H1 (cell line): ENCODE results near the gene SPACA7. TPM values are rescaled to one million over a fixed set of nuclear protein-coding genes. Genes with fewer than 3 reads are reported as not detected.

Experiments used
- CTCF ChIA-PET: fragments of 300-600 bp; sonication (Branson Sonifier 250); formaldehyde crosslinking; loops from one replicate; lab custom pipeline; 2021; ENCODE audit not compliant: partially characterized antibody; lab: Charles Lee
- POLR2A ChIA-PET: fragments of 300-600 bp; sonication (Branson Sonifier 250); formaldehyde crosslinking; loops from one replicate; lab custom pipeline; 2021; ENCODE audit warnings: inconsistent platforms; ENCODE audit not compliant: partially characterized antibody; lab: Charles Lee
- DNase-seq, 2 experiments: peaks; one replicate each; pipeline versions ENCODE4 v3.0.0 to v3.0.0-alpha.2; 2010 to 2022; ENCODE audit warnings: low spot score in 2 of 2, low read depth in 1 of 2, mixed read lengths in 1 of 2
- FAIRE-seq: peaks from 2 replicates; lab custom pipeline; 2011; peaks lifted over from hg19 to GRCh38; lab: Jason Lieb, UNC
- H2AFZ ChIP-seq: 2 replicates; pipeline ENCODE4 v1.8.1; 2012; ENCODE audit warnings: low read length, inconsistent platforms
- H2AK5ac ChIP-seq: 2 replicates; pipeline ENCODE4 v1.6.1; 2013; ENCODE audit warnings: low read depth, low read length
- H2BK120ac ChIP-seq: replicated peaks from 2 replicates; pipeline ENCODE3; 2013; ENCODE audit warnings: low read depth, low read length, inconsistent platforms
- H2BK12ac ChIP-seq: 2 replicates; pipeline ENCODE4 v1.6.1; 2013; ENCODE audit warnings: low read depth, low read length
- H2BK15ac ChIP-seq: 2 replicates; pipeline ENCODE4 v1.6.1; 2013; ENCODE audit warnings: low read length
- H2BK20ac ChIP-seq: 2 replicates; pipeline ENCODE4 v1.6.1; 2013; ENCODE audit warnings: low read length
- H2BK5ac ChIP-seq: 2 replicates; pipeline ENCODE4 v1.6.1; 2013; ENCODE audit warnings: low read depth, low read length
- H3K14ac ChIP-seq: 2 replicates; pipeline ENCODE4 v1.6.1; 2013; ENCODE audit warnings: inconsistent platforms; ENCODE audit not compliant: insufficient read length
- H3K18ac ChIP-seq: 2 replicates; pipeline ENCODE4 v1.6.1; 2013; ENCODE audit warnings: low read length; ENCODE audit errors: extremely low read depth
- H3K23ac ChIP-seq: 2 replicates; pipeline ENCODE4 v1.6.1; 2013; ENCODE audit warnings: inconsistent platforms; ENCODE audit not compliant: insufficient read length
- H3K23me2 ChIP-seq: 2 replicates; pipeline ENCODE4 v1.6.1; 2013; ENCODE audit warnings: low read depth, low read length
- H3K27ac ChIP-seq: 2 replicates; pipeline ENCODE4 v1.6.1; 2011; ENCODE audit warnings: low read depth, low read length, inconsistent platforms
- H3K27me3 ChIP-seq, 4 experiments: replicated peaks in 1 of 4; 1 replicate in 1 of 4; 2 replicates in 3 of 4; pipeline versions ENCODE4 v1.6.1 to v1.8.1; 2011 to 2013; ENCODE audit warnings: low read length in 3 of 4, mild to moderate bottlenecking in 3 of 4, inconsistent platforms in 2 of 4, mixed read lengths in 2 of 4, moderate library complexity in 1 of 4; ENCODE audit not compliant: control insufficient read depth in 3 of 4, insufficient read depth in 3 of 4; ENCODE audit errors: extremely low read depth in 1 of 4
- H3K36me3 ChIP-seq, 4 experiments: 2 replicates each; pipeline versions ENCODE4 v1.6.1 to v1.8.1; 2011 to 2013; ENCODE audit warnings: mild to moderate bottlenecking in 4 of 4, low read length in 3 of 4, moderate library complexity in 2 of 4, control low read depth in 1 of 4, inconsistent platforms in 1 of 4; ENCODE audit not compliant: insufficient read depth in 4 of 4, control insufficient read depth in 2 of 4
- H3K4ac ChIP-seq: replicated peaks from 2 replicates; pipeline ENCODE3; 2013; ENCODE audit warnings: low read length, low read depth, mixed read lengths, inconsistent platforms; ENCODE audit not compliant: insufficient read length
- H3K4me1 ChIP-seq, 4 experiments: replicated peaks in 1 of 4; 1 replicate in 1 of 4; 2 replicates in 3 of 4; pipeline versions ENCODE4 v1.6.1 to v1.8.1; 2011 to 2013; ENCODE audit warnings: low read length in 3 of 4, inconsistent platforms in 2 of 4, mixed read lengths in 1 of 4; ENCODE audit not compliant: insufficient read depth in 4 of 4, control insufficient read depth in 3 of 4
- H3K4me2 ChIP-seq, 2 experiments: 2 replicates each; pipeline versions ENCODE4 v1.6.1 to v1.8.1; 2011 to 2013; ENCODE audit warnings: low read depth in 2 of 2, low read length in 2 of 2, control low read depth in 1 of 2, inconsistent platforms in 1 of 2, mild to moderate bottlenecking in 1 of 2; ENCODE audit not compliant: insufficient read depth in 1 of 2
- H3K4me3 ChIP-seq, 4 experiments: fragments of 200-600, 300-600 bp in 1 of 4; sonication (generic), shearing (Covaris generic), sonication (Bioruptor Twin) in 1 of 4; 2 replicates each; pipeline versions ENCODE4 v1.5.1 to v1.8.1; 2011 to 2016; ENCODE audit warnings: low read length in 4 of 4, low read depth in 3 of 4, control low read depth in 2 of 4, inconsistent platforms in 2 of 4, mild to moderate bottlenecking in 2 of 4, mixed read lengths in 1 of 4, moderate library complexity in 1 of 4; ENCODE audit not compliant: insufficient read depth in 2 of 4; ENCODE audit errors: extremely low read depth in 1 of 4
- H3K56ac ChIP-seq: replicated peaks from 2 replicates; pipeline ENCODE3; 2013; ENCODE audit warnings: low read depth, mild to moderate bottlenecking, mixed read lengths, low read length, inconsistent platforms; ENCODE audit not compliant: insufficient read length
- H3K79me1 ChIP-seq: 2 replicates; pipeline ENCODE4 v1.6.1; 2013; ENCODE audit warnings: low read depth, low read length, control low read depth
- H3K79me2 ChIP-seq, 2 experiments: 2 replicates each; pipeline versions ENCODE4 v1.6.1 to v1.8.1; 2012 to 2013; ENCODE audit warnings: low read length in 2 of 2, mild to moderate bottlenecking in 2 of 2, inconsistent platforms in 1 of 2; ENCODE audit not compliant: insufficient read depth in 2 of 2, control insufficient read depth in 1 of 2
- H3K9ac ChIP-seq, 4 experiments: replicated peaks in 1 of 4; 1 replicate in 1 of 4; 2 replicates in 3 of 4; pipeline versions ENCODE4 v1.6.1 to v1.8.1; 2011 to 2013; ENCODE audit warnings: low read depth in 3 of 4, low read length in 3 of 4, control low read depth in 2 of 4, mild to moderate bottlenecking in 2 of 4, moderate library complexity in 2 of 4, inconsistent platforms in 1 of 4; ENCODE audit errors: extremely low read depth in 1 of 4
- H3K9me3 ChIP-seq, 2 experiments: 2 replicates each; pipeline versions ENCODE4 v1.6.1 to v1.8.1; 2012 to 2013; ENCODE audit warnings: mild to moderate bottlenecking in 2 of 2, moderate library complexity in 2 of 2, control low read depth in 1 of 2, inconsistent platforms in 1 of 2, low read depth in 1 of 2, low read length in 1 of 2, mixed read lengths in 1 of 2; ENCODE audit not compliant: insufficient read depth in 2 of 2
- H4K20me1 ChIP-seq, 2 experiments: replicated peaks in 1 of 2; 2 replicates each; pipeline versions ENCODE3 to v1.8.1; 2011 to 2013; ENCODE audit warnings: inconsistent platforms in 2 of 2, low read length in 2 of 2, mild to moderate bottlenecking in 1 of 2; ENCODE audit not compliant: insufficient read depth in 2 of 2, control insufficient read depth in 1 of 2
- H4K5ac ChIP-seq: 2 replicates; pipeline ENCODE4 v1.6.1; 2013; ENCODE audit warnings: low read length, low read depth, mixed read lengths, inconsistent platforms; ENCODE audit not compliant: insufficient read length
- H4K8ac ChIP-seq: 2 replicates; pipeline ENCODE4 v1.8.0; 2013; ENCODE audit warnings: mild to moderate bottlenecking, moderate library complexity, low read length, inconsistent platforms; ENCODE audit not compliant: insufficient read depth; ENCODE audit errors: extremely low read depth
- H4K91ac ChIP-seq: replicated peaks from 2 replicates; pipeline ENCODE3; 2013; ENCODE audit warnings: low read length, mixed read lengths, inconsistent platforms; ENCODE audit not compliant: insufficient read length
- BCL11A ChIP-seq, 2 experiments: IDR thresholded peaks; one replicate each; pipeline ENCODE4 v1.6.1; 2011; ENCODE audit warnings: low read depth in 2 of 2, low read length in 2 of 2, mild to moderate bottlenecking in 2 of 2
- CEBPB ChIP-seq: IDR thresholded peaks from 2 replicates; pipeline ENCODE4 v1.6.1; 2012; ENCODE audit warnings: low read depth, low read length
- CHD1 ChIP-seq: IDR thresholded peaks from 2 replicates; pipeline ENCODE4 v1.6.1; 2012; ENCODE audit warnings: low read depth, low read length, improper control_type of control experiment
- CREB1 ChIP-seq: IDR thresholded peaks from 2 replicates; pipeline ENCODE4 v1.6.1; 2012; ENCODE audit warnings: inconsistent platforms
- EGR1 ChIP-seq: IDR thresholded peaks from 2 replicates; pipeline ENCODE4 v1.6.1; 2011; ENCODE audit warnings: low read depth, low read length, borderline replicate concordance
- EP300 ChIP-seq, 2 experiments: IDR thresholded peaks; 1 replicate in 1 of 2; 2 replicates in 1 of 2; pipeline ENCODE4 v1.6.1; 2011 to 2012; ENCODE audit warnings: low read depth in 2 of 2, low read length in 2 of 2, mild to moderate bottlenecking in 2 of 2, borderline replicate concordance in 1 of 2, inconsistent platforms in 1 of 2, moderate library complexity in 1 of 2
- KDM1A ChIP-seq: fragments of 200-600, 300-600 bp; sonication (generic); IDR thresholded peaks from 2 replicates; pipeline ENCODE4 v1.7.1; 2016; ENCODE audit warnings: mild to moderate bottlenecking, low read length, borderline replicate concordance
- NANOG ChIP-seq: IDR thresholded peaks from 2 replicates; pipeline ENCODE4 v1.6.1; 2011; ENCODE audit warnings: low read length, low read depth, mild to moderate bottlenecking, inconsistent platforms; ENCODE audit not compliant: insufficient read depth, poor library complexity, severe bottlenecking
- RXRA ChIP-seq: IDR thresholded peaks from 2 replicates; pipeline ENCODE4 v1.6.1; 2011; ENCODE audit warnings: low read depth, mild to moderate bottlenecking, low read length, moderate library complexity; ENCODE audit not compliant: insufficient read depth
- SP4 ChIP-seq: IDR thresholded peaks from 2 replicates; pipeline ENCODE4 v1.6.1; 2012; ENCODE audit warnings: low read length, inconsistent platforms
- SUZ12 ChIP-seq: fragments of 200-600 bp; sonication (generic); IDR thresholded peaks from 2 replicates; pipeline ENCODE4 v1.6.1; 2012; ENCODE audit warnings: mild to moderate bottlenecking, inconsistent platforms, low read length, moderate library complexity, mixed read lengths
- TEAD4 ChIP-seq: IDR thresholded peaks from 2 replicates; pipeline ENCODE4 v1.6.1; 2012; ENCODE audit warnings: low read depth, low read length, inconsistent platforms, mixed read lengths
- YY1 ChIP-seq: IDR thresholded peaks from 2 replicates; pipeline ENCODE4 v1.6.1; 2011; ENCODE audit warnings: low read depth, mild to moderate bottlenecking, low read length
- WGBS, 2 experiments: shearing (Covaris generic) in 1 of 2; methylation state at CpG; one replicate each; pipeline versions ENCODE4 v1.1.6 to v1.1.7; 2013 to 2015; ENCODE audit warnings: low lambda C conversion rate in 2 of 2, mixed read lengths in 2 of 2, inconsistent platforms in 1 of 2, low coverage in 1 of 2, missing lambda C conversion rate in 1 of 2; ENCODE audit not compliant: insufficient replicate concordance in 2 of 2, insufficient coverage in 1 of 2, insufficient read length in 1 of 2; ENCODE audit errors: extremely low coverage in 1 of 2, missing lambda C conversion rate in 1 of 2; 5-methylcytosine and 5-hydroxymethylcytosine counted together
- polyA plus RNA-seq, 7 experiments: library from polyadenylated mRNA; depleted of rRNA in 3 of 7; stranded (reverse) in 5 of 7; unstranded in 2 of 7; fragments of >200 nt in 5 of 7; fragments of 200-250 nt in 2 of 7; gene quantifications; 1 replicate in 5 of 7; 2 replicates in 1 of 7; 4 replicates in 1 of 7; pipeline versions ENCODE4 v1.2.1 to v1.2.3, GENCODE V29; 2011 to 2013; ENCODE audit warnings: missing spikeins in 2 of 7, mixed read lengths in 2 of 7
- total RNA-seq: library from RNA; stranded (reverse); fragmentation: NEBNext Ultra II Directional; extraction: Animal tissue kit (Norgen Biotek cat#: 25700); gene quantifications from 2 replicates; pipeline ENCODE4 v1.2.1, GENCODE V29; 2021

SPACA7 gene
- total and polyA plus RNA-seq, 2 of the 8 experiments (the other 6 are each of a cell fraction or from before 2014, with no cell fraction given): not detected

DNA sequence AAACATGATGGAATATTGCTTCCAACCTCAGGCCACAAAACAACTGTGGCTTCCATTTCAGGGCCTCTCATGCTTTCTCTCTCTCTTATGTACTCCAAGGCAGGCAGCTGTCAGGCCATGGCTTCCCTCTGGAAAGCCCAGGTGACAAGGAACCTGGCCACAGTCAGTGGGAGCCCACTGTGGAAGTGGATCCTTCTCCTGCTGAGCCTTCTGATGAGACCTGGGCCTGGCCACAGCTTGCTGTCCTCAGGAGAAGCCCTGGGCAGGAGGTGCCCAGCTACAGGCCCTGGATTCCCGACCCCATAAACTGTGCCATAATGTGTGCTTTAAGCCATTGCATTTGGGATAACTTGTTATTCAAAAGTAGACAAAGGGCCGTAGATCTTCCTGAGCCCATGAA lies 71.2 kb downstream of the SPACA7 start:
- no peak overlapping the region for H3K18ac ChIP-seq
- H3K56ac ChIP-seq: no peak overlapping the region
- no peaks in the 10 kb centered on the region for H3K36me3 ChIP-seq
- FAIRE-seq: no peak
- H3K79me1 ChIP-seq: no peaks in the 10 kb centered on the region
- H3K4me3 ChIP-seq: no peak overlapping the region
- no peak overlapping the region for H3K4ac ChIP-seq
- H3K23me2 ChIP-seq: no peaks in the 10 kb centered on the region
- H3K4me1 ChIP-seq: peaks cover 0 to 4% (median 1%) of the 10 kb centered on the region in 4 experiments; a peak in 2 of 7 replicates
- H3K27ac ChIP-seq: no peak overlapping the region
- POLR2A ChIA-PET: no interaction called here
- no peak overlapping the region; a peak in 1 of 4 replicates for H3K4me2 ChIP-seq
- H3K14ac ChIP-seq: no peak overlapping the region
- H3K79me2 ChIP-seq: no peaks in the 10 kb centered on the region
- H2BK15ac ChIP-seq: no peak overlapping the region
- no peak overlapping the region for H4K8ac ChIP-seq
- CTCF ChIA-PET: interaction anchor here (0.6 kb wide), 1 partner anchor 47 kb away, joined by 3 read pairs; no protein-coding TSS in a partner anchor
- 87% methylated on average over 2 of the region's 2 CpGs; no CpG with 5 or more reads in 1 of the 2 experiments for WGBS, 2 experiments
- H4K91ac ChIP-seq: no peak overlapping the region
- no peak overlapping the region for H2BK12ac ChIP-seq
- no peak overlapping the region for H2BK120ac ChIP-seq
- no peak overlapping the region for H2AK5ac ChIP-seq
- H3K23ac ChIP-seq: no peak overlapping the region
- no peak overlapping the region for H2BK20ac ChIP-seq
- no peak overlapping the region for H4K5ac ChIP-seq
- H2AFZ ChIP-seq: no peak overlapping the region
- TF ChIP-seq YY1: no peak
- no peak for TF ChIP-seq CREB1
- TF ChIP-seq TEAD4: no peak
- no peak for TF ChIP-seq SP4
- no peak for TF ChIP-seq SUZ12
- TF ChIP-seq BCL11A (IDR thresholded peaks at IDR 0.05; ENCODE audit: low read depth in 2 of 2, low read length in 2 of 2): no peak
- no peak for TF ChIP-seq CEBPB
- no peak for TF ChIP-seq RXRA
- TF ChIP-seq KDM1A: no peak
- TF ChIP-seq NANOG: no peak
- no peak for TF ChIP-seq EP300 (IDR thresholded peaks at IDR 0.05; ENCODE audit: borderline replicate concordance in 1 of 2, low read depth in 2 of 2, low read length in 2 of 2)
- TF ChIP-seq CHD1: no peak
- no peak for TF ChIP-seq EGR1
- peaks cover 0 to 3% (median under 1%) of the 10 kb centered on the region in 4 experiments; a peak in 2 of 7 replicates for H3K27me3 ChIP-seq
- H3K9ac ChIP-seq: no peak overlapping the region
- no peak for DNase-seq
- H4K20me1 ChIP-seq: no peaks in the 10 kb centered on the region
- no peaks in the 10 kb centered on the region for H3K9me3 ChIP-seq
- H2BK5ac ChIP-seq: no peak overlapping the region
